NCI-H748 (cell line): ENCODE results near the gene CD101.

Experiments
- DNase-seq: peaks from one replicate; lab custom pipeline; 2025; ENCODE audit not compliant: unreplicated experiment; lab: John Stamatoyannopoulos, UW

CD101 gene

GRCh38 chr1:117047271-117047670 is 45.7 kb downstream of the CD101 start:
- no peak for DNase-seq

GRCh38 chr1:117049857-117050256 is 48.3 kb downstream of the CD101 start:
- no peak for DNase-seq

GRCh38 chr1:117051224-117052064 is 49.9 kb downstream of the CD101 start:
- DNase-seq, result no peak

- no peak for DNase-seq
These were observed 52.5 kb downstream of the CD101 start for GRCh38 chr1:117054068-117054467.

- DNase-seq, result no peak
These were observed 57.2 kb downstream of the CD101 start for GRCh38 chr1:117058810-117059209.

GRCh38 chr1:117059334-117059677 is 57.7 kb downstream of the CD101 start:
- peak; percentile 86 for DNase-seq

- peak; percentile 99 for DNase-seq
These were observed 58.3 kb downstream of the CD101 start, which contains the start of gene TTF2 for GRCh38 chr1:117059678-117060440. Gene TTF2, plus strand, starts transcription at chr1:117060326. Its CDS starts 21 bp downstream, at chr1:117060347.

GRCh38 chr1:117060441-117061317 is 59.1 kb downstream of the CD101 start:
- DNase-seq, result peak; percentile 48

- DNase-seq, result no peak
These were observed 60.4 kb downstream of the CD101 start for GRCh38 chr1:117061986-117062415.

GRCh38 chr1:117066367-117066766 is 64.8 kb downstream of the CD101 start:
- no peak for DNase-seq

GRCh38 chr1:117067533-117068370 is 66.2 kb downstream of the CD101 start:
- DNase-seq, result peak; percentile 46

- DNase-seq, result no peak
These were observed 67.0 kb downstream of the CD101 start for GRCh38 chr1:117068580-117068979.

- DNase-seq, result no peak
These were observed 67.8 kb downstream of the CD101 start for GRCh38 chr1:117069220-117069844.

GRCh38 chr1:117070124-117070523 is 68.6 kb downstream of the CD101 start:
- no peak for DNase-seq

- no peak for DNase-seq
These were observed 75.1 kb downstream of the CD101 start for GRCh38 chr1:117076648-117077047.

GRCh38 chr1:117077267-117077666 is 75.7 kb downstream of the CD101 start:
- no peak for DNase-seq

- DNase-seq, result no peak
These were observed 78.2 kb downstream of the CD101 start for GRCh38 chr1:117079737-117080136.

GRCh38 chr1:117084231-117084630 is 82.7 kb downstream of the CD101 start:
- no peak for DNase-seq
